Stimulated activated CD8-positive, alpha-beta memory T cell treated with anti-CD3 and anti-CD28 coated beads, Interleukin-4, amount 100 ng/mL, for 24 hours (primary cell): ENCODE data around the gene EXOG.

Experiments used
- DNase-seq: peaks from one replicate; pipeline ENCODE4 v3.0.0-alpha.2; 2020; ENCODE audit warnings: low read depth

EXOG gene

GRCh38 chr3:38545983-38546382 is 49.8 kb downstream of the EXOG start:
- no peak for DNase-seq

- DNase-seq, result no peak
Observed at GRCh38 chr3:38548154-38548931, 52.2 kb downstream of the EXOG start.

- DNase-seq, result no peak
Observed at GRCh38 chr3:38549082-38549481, 52.9 kb downstream of the EXOG start.

GRCh38 chr3:38549486-38549885 is 53.3 kb downstream of the EXOG start:
- no peak for DNase-seq

GRCh38 chr3:38549957-38550840 is 54.1 kb downstream of the EXOG start:
- DNase-seq, result no peak

GRCh38 chr3:38551026-38551832 is 55.1 kb downstream of the EXOG start:
- DNase-seq, result no peak

- DNase-seq, result no peak
Observed at GRCh38 chr3:38552364-38552763, 56.2 kb downstream of the EXOG start.

- no peak for DNase-seq
Observed at GRCh38 chr3:38553071-38553470, 56.9 kb downstream of the EXOG start.

GRCh38 chr3:38554127-38554827 is 58.1 kb downstream of the EXOG start:
- no peak for DNase-seq

GRCh38 chr3:38555149-38555840 is 59.2 kb downstream of the EXOG start:
- no peak for DNase-seq

- DNase-seq, result no peak
Observed at GRCh38 chr3:38555926-38556325, 59.8 kb downstream of the EXOG start.

GRCh38 chr3:38556640-38557358 is 60.7 kb downstream of the EXOG start:
- no peak for DNase-seq

- DNase-seq, result no peak
Observed at GRCh38 chr3:38558864-38559263, 62.7 kb downstream of the EXOG start.

GRCh38 chr3:38560284-38560683 is 64.1 kb downstream of the EXOG start:
- DNase-seq, result no peak

- DNase-seq, result no peak
Observed at GRCh38 chr3:38560996-38561717, 65.0 kb downstream of the EXOG start.

- DNase-seq, result no peak
Observed at GRCh38 chr3:38561746-38562466, 65.8 kb downstream of the EXOG start.

- DNase-seq, result no peak
Observed at GRCh38 chr3:38562467-38562925, 66.4 kb downstream of the EXOG start.

- DNase-seq, result no peak
Observed at GRCh38 chr3:38563070-38563885, 67.1 kb downstream of the EXOG start.
